Astrocyte of the spinal cord (primary cell): Measurements from ENCODE around the gene FGF7.
"Not testable (repeated sequence)": the region's sequence is repeated elsewhere in the genome, so short reads cannot be mapped to it uniquely, and the experiment has no call there.

Experiments
- DNase-seq: peaks from one replicate; pipeline ENCODE4 v3.0.0; 2011; ENCODE audit warnings: low read depth, low spot score
- H3K4me3 ChIP-seq: 2 replicates; pipeline ENCODE4 v1.5.1; 2011; ENCODE audit warnings: low read depth, mild to moderate bottlenecking, low read length, moderate library complexity
- in situ Hi-C: cut with HindIII; loops from 2 replicates; pipeline ENCODE4 v1.10.0; 2017; ENCODE audit warnings: low sequenced_read_pairs
- TF ChIP-seq, protein P1 (sequence below): IDR thresholded peaks from 2 replicates; pipeline ENCODE4 v1.5.1; 2012; ENCODE audit warnings: low read depth, mild to moderate bottlenecking, low read length, inconsistent platforms

The FGF7 gene

DNA sequence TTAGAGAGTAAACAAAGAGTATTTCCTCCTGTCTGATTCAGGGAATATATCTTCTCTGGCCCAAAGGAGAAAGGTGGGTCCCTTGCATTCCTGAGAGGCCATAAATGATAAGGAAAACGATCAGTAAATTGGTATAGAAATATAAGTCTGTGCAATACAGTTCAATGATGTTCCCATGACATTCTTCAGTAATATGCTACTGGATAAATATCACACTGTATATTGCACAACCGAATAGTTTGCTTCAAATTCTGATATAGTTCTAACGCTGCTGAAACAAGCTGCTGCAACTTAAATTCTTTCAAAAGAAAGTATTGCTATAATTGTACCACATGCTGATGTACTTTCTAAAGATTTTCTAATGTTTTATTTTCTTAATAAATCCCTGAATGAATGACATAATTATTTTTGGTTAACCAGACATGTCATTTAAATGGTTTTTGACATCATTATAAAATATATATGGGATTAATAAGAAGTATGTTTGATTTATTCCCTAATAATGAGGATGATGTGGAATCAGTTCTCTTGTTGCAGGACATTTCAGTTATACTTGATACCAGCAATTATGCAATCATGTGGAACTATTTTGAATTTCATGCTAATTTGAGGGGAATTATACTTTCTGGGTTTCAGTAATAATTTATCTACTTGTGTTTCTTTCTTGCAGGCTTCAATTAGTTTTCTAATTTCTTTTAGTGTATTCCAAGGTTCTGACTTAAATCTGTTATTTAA, 44.9 kb downstream of the FGF7 start:
- TF ChIP-seq, protein P1, sequence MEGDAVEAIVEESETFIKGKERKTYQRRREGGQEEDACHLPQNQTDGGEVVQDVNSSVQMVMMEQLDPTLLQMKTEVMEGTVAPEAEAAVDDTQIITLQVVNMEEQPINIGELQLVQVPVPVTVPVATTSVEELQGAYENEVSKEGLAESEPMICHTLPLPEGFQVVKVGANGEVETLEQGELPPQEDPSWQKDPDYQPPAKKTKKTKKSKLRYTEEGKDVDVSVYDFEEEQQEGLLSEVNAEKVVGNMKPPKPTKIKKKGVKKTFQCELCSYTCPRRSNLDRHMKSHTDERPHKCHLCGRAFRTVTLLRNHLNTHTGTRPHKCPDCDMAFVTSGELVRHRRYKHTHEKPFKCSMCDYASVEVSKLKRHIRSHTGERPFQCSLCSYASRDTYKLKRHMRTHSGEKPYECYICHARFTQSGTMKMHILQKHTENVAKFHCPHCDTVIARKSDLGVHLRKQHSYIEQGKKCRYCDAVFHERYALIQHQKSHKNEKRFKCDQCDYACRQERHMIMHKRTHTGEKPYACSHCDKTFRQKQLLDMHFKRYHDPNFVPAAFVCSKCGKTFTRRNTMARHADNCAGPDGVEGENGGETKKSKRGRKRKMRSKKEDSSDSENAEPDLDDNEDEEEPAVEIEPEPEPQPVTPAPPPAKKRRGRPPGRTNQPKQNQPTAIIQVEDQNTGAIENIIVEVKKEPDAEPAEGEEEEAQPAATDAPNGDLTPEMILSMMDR: no peak
- H3K4me3 ChIP-seq: no peak overlapping the region
- in situ Hi-C loops: no loop called here
- no peak for DNase-seq

DNA sequence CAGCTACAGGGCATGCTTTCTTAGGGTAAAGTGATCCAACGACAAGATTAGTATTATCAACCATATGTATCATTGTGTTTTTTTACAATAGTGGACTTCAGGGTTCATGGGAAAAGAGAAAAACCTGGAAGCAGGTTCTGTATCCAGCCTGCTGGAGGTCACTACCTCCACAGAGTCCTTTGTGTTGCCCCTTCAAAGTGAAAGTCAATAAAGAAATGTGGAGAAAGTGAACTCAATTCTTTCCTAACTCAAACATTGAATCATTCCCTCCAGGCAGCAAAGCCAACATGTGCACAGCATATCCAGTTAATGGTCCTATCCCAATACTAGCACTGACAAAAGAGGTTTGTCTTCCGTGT, 45.4 kb downstream of the FGF7 start:
- no peak overlapping the region for H3K4me3 ChIP-seq
- in situ Hi-C loops: no loop called here
- DNase-seq: peak; percentile 7
- TF ChIP-seq, protein P1: no peak

DNA sequence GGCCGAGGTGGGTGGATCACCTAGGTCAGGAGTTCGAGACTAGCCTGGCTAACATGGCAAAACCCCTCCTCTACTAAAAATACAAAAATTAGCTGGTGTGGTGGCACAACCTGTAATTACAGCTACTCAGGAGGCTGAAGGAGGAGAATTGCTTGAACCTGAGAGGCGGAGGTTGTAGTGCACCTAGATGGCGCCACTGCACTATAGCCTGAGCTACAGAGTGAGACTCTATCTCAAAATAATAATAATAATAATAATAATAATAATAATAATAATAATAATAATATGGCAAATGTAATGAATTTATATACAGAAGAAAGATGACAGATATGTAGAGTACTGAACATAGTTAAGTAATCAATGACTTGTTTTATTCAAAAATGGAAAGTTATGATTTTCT, 48.2 kb downstream of the FGF7 start:
- DNase-seq, in situ Hi-C loops, H3K4me3 ChIP-seq: not testable (repeated sequence)
- TF ChIP-seq, protein P1: peak; percentile 32

GRCh38 chr15:49471733-49472132, 48.7 kb downstream of the FGF7 start:
- TF ChIP-seq, protein P1: no peak
- DNase-seq: no peak
- no peak overlapping the region for H3K4me3 ChIP-seq
- in situ Hi-C loops: no loop called here

DNA sequence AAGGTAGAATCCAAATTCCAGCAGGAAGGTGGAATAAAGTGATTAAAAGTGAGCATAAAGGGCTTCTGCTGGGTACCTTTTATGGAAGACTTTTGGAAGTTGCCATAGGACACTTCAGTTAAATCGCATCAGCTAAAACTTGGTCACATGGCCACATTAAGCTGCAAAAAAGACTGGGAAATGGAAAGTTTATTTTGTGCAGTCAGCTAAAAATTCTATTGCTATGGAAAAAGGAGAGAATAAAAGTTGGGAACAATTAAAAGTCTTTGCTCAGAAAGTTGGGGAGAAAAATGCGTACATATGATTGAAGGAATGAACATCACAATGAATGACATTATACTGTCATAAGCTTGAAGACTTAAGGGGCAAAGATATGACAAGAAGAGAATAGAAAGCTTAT, 49.3 kb downstream of the FGF7 start:
- no peak for DNase-seq
- in situ Hi-C loops: no loop called here
- no peak overlapping the region for H3K4me3 ChIP-seq
- TF ChIP-seq, protein P1: no peak

DNA sequence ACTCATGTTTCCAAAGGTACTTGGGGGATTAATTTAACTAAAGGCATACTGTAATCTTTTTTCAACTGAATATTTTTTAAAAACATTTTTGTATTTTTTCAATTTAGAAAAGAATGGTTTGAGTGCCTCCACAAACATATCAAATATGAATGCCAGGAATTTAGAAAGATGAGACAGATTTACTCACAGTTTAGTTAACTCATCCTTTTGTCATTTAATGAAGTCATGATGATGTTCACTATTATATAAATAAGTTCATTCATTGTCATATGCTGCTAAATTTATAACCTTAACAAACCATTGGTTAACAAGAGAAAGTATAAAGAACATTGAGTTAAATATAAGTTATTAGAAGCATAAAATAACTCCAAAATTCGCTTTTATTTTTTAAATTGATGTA, 50.0 kb downstream of the FGF7 start:
- H3K4me3 ChIP-seq: no peak overlapping the region
- in situ Hi-C loops: no loop called here
- DNase-seq: no peak
- TF ChIP-seq, protein P1: no peak

DNA sequence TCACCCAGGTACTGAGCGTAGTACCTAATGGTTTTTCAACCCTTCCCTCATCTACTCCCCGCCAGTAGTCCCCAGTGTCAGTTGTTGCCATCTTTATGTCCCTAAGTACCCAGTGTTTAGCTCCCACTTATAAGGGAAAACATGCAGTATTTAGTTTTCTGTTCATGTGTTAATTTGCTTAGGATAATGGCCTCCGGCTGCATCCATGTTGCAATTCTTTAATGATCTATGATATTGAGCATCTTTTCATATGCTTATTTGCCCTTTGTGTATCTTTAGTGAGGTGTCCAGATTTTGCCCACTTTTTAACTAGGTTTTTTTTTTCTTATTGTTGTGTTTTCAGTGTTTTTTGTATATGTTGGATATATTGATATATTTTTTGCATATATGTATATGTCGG, 55.0 kb downstream of the FGF7 start:
- H3K4me3 ChIP-seq, in situ Hi-C loops, DNase-seq: not testable (repeated sequence)

DNA sequence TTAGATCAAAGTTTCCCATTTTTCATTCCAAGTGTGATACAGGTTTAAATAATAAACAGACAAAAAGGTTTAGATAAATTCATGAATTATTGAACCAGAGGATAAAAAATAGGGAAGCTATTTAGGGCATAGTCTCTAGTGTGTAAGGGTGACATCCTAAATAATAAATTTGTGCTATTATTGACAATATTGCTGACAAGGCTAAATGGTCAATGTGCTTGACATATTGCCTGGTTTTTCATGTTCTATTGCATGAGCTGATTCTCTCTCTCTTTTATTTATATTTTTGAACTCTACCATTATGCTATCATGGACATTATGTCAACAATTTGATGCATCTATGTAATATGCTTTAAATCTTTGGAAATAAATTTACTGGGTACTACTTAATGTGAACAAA, 55.9 kb downstream of the FGF7 start:
- in situ Hi-C loops: not testable (repeated sequence)

GRCh38 chr15:49485401-49485800, 62.4 kb downstream of the FGF7 start:
- H3K4me3 ChIP-seq, in situ Hi-C loops, DNase-seq: not testable (repeated sequence)

More for the DNA sequence above, 55.9 kb downstream of the FGF7 start:
- H3K4me3 ChIP-seq, DNase-seq: not testable (repeated sequence)
